ENCODE measurements around the gene WDR83.

DNA sequence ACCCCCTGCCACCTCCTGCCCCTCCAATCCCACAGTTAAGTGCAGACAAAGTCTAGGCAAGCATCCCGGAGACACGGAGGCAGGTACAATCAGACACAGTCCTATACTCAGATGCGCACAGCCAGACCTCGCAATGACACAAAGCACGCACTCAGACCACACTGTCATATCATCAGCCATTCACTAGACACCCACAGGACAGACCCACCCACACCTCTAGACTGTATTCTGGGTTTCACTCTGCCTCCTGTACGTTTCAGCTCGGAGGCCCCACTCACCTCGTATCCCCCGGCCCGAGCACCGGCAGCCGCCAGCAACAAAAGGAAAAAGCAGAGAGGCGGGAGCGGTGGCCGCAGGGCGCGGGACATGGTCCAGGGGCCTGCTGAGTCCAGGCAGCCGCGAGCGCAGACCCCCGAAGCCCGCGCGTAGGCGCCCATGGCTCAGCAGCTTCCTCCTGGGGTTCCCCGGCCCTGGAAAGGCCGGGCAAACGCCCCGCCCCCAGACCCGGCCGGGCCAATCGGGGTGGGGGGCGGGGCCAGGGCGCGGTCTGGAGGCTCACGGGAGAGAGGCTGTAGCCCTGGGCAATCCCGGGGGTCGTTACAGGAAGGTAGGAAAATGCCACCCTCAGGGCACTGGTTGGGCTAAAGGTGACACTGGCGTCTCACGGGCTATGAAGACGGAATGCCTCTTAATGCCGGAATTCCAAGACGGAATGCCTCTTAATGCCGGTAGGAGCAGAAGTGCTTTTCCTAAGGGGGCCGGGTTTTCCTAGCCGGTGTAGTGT, at the start of gene WDR83, which contains the start of gene MAN2B1:
- TF ChIP-seq, protein P1, sequence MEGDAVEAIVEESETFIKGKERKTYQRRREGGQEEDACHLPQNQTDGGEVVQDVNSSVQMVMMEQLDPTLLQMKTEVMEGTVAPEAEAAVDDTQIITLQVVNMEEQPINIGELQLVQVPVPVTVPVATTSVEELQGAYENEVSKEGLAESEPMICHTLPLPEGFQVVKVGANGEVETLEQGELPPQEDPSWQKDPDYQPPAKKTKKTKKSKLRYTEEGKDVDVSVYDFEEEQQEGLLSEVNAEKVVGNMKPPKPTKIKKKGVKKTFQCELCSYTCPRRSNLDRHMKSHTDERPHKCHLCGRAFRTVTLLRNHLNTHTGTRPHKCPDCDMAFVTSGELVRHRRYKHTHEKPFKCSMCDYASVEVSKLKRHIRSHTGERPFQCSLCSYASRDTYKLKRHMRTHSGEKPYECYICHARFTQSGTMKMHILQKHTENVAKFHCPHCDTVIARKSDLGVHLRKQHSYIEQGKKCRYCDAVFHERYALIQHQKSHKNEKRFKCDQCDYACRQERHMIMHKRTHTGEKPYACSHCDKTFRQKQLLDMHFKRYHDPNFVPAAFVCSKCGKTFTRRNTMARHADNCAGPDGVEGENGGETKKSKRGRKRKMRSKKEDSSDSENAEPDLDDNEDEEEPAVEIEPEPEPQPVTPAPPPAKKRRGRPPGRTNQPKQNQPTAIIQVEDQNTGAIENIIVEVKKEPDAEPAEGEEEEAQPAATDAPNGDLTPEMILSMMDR (IDR thresholded peaks at IDR 0.05; ENCODE audit: low read depth, low read length, poor library complexity, severe bottlenecking), result no peak
- TF ChIP-seq EZH2phosphoT487 (IDR thresholded peaks at IDR 0.05; ENCODE audit: borderline replicate concordance, low read length), result no peak

Measured in DOHH2 (cell line).